Neural progenitor cell (in vitro differentiated cells): ENCODE data around the gene C4orf51.

Experiments
- EZH2phosphoT487 ChIP-seq: fragments of 200-600 bp; sonication (generic); IDR thresholded peaks from 2 replicates; pipeline ENCODE4 v1.6.1; 2017; ENCODE audit warnings: antibody characterized with exemption
- TF ChIP-seq, protein P1 (sequence below): fragments of 200-600 bp; sonication (generic); IDR thresholded peaks from 2 replicates; pipeline ENCODE4 v1.5.1; 2017; ENCODE audit warnings: antibody characterized with exemption, mild to moderate bottlenecking

DNA sequence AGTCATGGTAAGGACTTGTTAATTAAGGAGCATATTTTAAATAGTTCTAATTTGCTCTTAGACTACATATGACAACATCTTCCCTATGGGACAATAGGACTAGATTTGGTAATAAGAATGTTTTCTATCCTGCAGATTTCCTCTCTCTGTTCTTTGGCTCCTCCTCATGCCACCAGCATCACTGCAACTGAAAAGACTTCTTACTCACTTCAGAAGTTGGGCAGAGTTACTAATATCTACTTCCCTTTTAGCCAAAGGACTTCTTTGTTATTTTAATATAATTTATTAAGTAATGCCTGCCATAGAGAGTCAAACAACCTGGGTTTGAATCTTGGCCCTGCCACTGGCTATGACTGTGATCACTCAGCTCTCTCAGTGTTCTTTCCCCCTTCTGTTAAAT lies 44.3 kb upstream of the C4orf51 start:
- TF ChIP-seq EZH2phosphoT487, result no peak
- TF ChIP-seq, protein P1, sequence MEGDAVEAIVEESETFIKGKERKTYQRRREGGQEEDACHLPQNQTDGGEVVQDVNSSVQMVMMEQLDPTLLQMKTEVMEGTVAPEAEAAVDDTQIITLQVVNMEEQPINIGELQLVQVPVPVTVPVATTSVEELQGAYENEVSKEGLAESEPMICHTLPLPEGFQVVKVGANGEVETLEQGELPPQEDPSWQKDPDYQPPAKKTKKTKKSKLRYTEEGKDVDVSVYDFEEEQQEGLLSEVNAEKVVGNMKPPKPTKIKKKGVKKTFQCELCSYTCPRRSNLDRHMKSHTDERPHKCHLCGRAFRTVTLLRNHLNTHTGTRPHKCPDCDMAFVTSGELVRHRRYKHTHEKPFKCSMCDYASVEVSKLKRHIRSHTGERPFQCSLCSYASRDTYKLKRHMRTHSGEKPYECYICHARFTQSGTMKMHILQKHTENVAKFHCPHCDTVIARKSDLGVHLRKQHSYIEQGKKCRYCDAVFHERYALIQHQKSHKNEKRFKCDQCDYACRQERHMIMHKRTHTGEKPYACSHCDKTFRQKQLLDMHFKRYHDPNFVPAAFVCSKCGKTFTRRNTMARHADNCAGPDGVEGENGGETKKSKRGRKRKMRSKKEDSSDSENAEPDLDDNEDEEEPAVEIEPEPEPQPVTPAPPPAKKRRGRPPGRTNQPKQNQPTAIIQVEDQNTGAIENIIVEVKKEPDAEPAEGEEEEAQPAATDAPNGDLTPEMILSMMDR, result no peak
